Kidney tubule cell (primary cell): Measurements from ENCODE around the gene HSD17B14.
"Not testable (repeated sequence)": the region's sequence is repeated elsewhere in the genome, so short reads cannot be mapped to it uniquely, and the experiment has no call there.

ENCODE experiments used
- DNase-seq: peaks from one replicate; pipeline ENCODE4 v3.0.0-alpha.2; 2018; ENCODE audit warnings: low spot score

HSD17B14 gene

DNA sequence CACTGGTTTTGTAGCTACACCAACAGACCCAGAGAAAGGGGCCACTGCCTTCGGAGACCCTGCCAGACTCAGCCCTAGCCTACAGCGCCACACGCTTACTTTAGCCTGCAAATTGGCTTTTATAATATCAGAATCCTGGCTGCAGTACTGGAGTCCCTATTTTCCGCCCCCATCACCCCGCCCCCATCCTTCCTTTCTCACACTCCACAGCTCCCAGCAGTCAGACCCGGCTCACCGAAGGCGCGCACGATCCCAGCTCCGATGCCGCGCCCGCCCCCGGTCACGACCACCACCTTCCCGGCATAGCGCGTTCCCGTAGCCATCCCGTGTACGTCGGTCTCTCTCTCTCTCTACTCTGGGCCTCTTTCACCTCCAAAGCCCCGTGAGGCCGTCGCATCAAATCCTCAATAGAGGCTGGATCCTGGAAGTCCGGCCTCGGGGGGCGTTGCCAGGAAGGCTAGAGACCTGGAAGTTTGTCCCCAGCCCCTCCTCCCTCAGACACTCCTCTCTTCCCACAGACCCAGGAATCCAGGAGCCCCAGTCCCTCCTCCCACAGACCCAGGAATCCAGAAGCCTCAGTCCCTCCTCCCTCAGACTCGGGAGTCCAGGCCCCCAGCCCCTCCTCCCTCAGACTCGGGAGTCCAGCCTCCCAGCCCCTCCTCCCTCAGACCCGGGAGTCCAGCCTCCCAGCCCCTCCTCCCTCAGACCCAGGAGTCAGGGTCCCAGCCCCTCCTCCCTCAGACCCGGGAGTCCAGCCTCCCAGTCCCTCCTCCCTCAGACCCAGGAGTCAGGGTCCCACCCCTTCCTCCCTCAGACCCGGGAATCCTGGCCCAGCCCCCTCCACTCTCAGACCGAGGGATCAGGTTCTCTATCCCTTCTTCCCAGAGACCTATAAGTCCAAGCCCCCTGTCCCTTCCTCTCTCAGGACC, at the start of gene HSD17B14:
Gene HSD17B14 (minus strand): TSS at position 403 of the 929 bp plus-strand sequence. CDS start 80 bp downstream, at position 323.
- DNase-seq, result no peak

DNA sequence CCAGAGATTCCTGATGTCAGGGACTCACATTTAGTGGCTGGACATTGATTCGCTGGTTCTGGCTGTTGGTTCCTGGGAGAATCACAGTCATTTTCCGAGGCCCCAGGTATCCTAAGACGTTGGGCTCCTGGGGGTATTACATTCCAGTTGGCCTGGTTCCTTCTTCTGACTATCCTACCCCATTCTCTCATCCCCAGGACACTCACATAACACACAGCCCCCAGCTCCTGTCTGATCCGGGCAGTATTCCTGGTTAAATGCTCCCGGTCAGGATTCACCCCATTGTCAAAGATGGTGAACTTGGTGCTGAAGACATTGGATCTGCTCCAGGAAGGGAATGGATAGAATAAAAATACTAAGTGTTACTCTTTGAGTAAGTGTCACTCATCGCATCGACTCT, 47.4 kb upstream of the HSD17B14 start:
- no peak for DNase-seq

DNA sequence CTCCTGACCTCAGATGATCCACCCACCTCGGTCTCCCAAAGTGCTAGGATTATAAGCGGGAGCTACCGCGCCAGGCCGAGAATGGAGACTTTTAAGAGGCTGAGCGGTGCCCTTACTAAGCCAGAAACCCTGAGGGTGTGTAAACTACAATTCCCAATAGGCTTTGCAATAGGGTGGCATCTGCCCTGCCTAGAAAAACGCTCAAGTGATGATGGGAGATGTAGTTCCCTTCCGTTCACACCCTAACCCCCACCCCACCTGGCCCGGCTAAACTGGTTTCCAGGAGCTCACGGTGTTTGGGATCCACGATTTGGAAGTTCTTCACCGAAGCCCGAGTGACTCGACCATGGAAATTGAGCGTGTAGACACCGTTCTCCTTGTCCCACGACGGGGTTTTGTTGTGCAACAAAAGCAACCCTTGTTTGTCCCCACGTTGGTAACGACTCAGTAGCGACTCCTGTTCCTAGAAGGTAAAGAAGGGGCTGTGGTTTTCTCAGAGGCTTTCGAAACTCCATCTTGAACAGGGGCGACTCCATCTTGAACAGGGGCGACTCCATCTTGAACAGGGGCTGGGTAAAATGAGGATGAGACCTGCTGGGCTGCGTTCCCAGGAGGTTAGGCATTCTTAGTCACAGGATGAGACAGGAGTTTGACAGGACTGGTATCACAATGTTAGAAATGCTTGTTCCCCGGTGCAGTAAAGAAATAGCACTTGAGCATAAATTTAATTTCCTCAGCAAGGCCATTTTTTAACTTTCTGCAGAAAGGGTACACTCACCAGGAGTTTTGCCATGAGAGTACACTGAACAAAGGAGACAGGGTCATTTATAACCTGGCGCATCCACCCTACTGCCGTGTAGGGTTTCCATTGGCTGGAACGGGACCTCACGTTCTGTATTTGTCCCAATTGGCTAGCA, 45.7 kb upstream of the HSD17B14 start:
- DNase-seq, result no peak

- DNase-seq, result not testable (repeated sequence)
Measured at GRCh38 chr19:48879696-48880095, 43.4 kb upstream of the HSD17B14 start.

DNA sequence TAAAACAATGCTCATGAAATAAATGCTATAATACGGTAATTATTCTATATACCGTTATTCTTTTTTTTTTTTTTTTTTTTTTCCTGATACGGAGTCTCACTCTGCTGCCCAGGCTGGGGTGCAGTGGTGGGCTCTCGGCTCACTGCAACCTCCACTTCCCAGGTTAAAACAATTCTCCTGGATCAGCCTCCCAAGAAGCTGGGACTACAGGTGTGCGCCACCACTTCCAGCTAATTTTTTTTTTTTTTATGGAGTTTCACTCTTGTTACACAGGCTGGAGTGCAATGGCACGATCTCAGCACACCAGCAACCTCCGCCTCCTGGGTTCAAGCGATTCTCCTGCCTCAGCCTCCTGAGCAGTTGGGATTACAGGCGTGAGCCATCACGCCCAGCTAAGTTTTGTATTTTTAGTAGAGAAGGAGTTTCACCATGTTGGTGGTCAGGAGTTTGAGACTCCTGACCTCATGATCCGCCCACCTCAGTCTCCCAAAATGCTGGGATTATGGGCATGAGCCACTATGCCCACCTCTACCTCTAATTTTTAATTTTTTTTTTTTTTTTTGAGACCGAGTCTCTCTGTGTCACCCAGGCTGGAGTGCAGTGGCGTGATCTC, 42.8 kb upstream of the HSD17B14 start:
- DNase-seq, result no peak

DNA sequence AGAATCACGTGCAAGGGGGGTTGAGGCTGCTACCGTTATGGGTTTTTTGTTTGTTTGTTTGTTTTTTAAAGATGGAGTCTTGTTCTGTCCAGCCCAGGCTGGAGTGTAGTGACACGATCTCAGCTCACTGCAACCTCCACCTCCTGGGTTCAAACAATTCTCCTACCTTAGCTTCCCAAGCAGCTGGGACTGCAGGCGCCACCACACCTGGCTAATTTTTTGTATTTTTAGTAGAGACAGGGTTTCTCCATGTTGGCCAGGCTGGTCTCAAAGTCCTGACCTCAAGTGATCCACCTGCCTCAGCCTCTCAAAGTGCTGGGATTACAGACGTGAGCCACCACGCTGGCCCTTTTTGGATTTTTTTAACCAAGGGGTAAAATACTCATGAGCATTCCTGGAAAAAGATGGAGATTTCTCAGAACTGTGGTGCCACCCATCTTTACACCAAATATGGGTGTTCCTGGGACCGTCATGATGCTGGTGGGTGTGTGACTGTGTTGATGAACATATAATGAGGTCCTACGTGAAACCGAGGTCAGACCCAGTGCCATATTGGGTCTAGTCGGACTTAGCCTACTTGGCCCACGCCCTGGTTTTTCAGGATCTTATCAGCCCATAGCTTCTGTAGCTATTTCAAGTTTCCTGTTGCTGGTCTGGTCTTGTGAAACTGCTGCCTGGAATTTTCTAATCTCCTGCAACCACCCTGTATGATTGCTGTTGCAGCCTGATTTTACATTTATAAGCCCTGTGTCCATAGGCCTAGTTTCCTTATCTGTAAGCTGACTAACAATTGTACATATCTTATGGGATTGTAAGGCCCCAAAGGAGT, 42.1 kb upstream of the HSD17B14 start:
- no peak for DNase-seq

- DNase-seq, result no peak
Measured at GRCh38 chr19:48877855-48878195, 41.5 kb upstream of the HSD17B14 start.

- peak; percentile 61 for DNase-seq
Measured at GRCh38 chr19:48876043-48876981, 40.0 kb upstream of the HSD17B14 start.

DNA sequence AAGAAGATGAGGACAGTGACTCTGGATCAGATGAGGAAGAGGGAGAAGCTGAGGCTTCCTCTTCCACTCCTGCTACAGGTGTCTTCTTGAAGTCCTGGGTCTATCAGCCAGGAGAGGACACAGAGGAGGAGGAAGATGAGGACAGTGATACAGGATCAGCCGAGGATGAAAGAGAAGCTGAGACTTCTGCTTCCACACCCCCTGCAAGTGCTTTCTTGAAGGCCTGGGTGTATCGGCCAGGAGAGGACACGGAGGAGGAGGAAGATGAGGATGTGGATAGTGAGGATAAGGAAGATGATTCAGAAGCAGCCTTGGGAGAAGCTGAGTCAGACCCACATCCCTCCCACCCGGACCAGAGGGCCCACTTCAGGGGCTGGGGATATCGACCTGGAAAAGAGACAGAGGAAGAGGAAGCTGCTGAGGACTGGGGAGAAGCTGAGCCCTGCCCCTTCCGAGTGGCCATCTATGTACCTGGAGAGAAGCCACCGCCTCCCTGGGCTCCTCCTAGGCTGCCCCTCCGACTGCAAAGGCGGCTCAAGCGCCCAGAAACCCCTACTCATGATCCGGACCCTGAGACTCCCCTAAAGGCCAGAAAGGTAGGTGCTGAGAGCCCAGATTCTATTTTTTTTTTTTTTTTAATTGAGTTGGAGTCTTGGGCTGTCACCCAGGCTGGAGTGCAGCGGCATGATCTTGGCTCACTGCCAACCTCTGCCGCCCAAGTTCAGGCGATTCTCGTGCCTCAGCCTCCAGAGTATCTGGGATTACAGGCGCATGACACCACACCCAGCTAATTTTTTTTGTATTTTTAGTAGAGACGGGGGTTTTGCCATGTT, 38.2 kb upstream of the HSD17B14 start:
- DNase-seq, result peak; percentile 85

DNA sequence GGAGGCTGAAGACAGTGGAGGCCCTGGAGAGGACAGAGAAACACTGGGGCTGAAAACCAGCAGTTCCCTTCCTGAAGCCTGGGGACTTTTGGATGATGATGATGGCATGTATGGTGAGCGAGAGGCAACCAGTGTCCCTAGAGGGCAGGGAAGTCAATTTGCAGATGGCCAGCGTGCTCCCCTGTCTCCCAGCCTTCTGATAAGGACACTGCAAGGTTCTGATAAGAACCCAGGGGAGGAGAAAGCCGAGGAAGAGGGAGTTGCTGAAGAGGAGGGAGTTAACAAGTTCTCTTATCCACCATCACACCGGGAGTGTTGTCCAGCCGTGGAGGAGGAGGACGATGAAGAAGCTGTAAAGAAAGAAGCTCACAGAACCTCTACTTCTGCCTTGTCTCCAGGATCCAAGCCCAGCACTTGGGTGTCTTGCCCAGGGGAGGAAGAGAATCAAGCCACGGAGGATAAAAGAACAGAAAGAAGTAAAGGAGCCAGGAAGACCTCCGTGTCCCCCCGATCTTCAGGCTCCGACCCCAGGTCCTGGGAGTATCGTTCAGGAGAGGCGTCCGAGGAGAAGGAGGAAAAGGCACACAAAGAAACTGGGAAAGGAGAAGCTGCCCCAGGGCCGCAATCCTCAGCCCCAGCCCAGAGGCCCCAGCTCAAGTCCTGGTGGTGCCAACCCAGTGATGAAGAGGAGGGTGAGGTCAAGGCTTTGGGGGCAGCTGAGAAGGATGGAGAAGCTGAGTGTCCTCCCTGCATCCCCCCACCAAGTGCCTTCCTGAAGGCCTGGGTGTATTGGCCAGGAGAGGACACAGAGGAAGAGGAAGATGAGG, 37.4 kb upstream of the HSD17B14 start:
- peak; percentile 41 for DNase-seq

DNA sequence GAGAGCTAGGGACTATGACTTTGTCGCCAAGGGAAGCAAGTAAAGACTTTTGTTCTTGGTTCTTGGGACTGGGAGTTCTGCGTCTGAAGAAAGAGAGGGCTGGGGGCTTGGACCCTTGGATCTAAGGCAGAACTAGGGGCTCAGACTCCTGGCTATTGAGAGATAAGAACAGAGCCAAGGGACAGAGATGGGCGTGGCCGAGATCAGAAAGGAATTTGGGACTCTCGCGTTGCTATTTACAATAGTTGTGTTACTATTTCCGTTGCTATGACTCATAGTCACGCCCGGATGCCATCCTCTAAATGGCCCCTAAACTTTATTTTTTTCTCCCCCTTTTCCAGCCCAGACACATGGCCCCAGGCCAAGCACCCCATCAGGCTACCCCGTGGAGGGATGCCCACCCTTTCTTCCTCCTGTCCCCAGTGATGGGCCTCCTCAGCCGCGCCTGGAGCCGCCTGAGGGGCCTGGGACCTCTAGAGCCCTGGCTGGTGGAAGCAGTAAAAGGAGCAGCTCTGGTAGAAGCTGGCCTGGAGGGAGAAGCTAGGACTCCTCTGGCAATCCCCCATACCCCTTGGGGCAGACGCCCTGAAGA, 36.7 kb upstream of the HSD17B14 start:
- peak; percentile 94 for DNase-seq

DNA sequence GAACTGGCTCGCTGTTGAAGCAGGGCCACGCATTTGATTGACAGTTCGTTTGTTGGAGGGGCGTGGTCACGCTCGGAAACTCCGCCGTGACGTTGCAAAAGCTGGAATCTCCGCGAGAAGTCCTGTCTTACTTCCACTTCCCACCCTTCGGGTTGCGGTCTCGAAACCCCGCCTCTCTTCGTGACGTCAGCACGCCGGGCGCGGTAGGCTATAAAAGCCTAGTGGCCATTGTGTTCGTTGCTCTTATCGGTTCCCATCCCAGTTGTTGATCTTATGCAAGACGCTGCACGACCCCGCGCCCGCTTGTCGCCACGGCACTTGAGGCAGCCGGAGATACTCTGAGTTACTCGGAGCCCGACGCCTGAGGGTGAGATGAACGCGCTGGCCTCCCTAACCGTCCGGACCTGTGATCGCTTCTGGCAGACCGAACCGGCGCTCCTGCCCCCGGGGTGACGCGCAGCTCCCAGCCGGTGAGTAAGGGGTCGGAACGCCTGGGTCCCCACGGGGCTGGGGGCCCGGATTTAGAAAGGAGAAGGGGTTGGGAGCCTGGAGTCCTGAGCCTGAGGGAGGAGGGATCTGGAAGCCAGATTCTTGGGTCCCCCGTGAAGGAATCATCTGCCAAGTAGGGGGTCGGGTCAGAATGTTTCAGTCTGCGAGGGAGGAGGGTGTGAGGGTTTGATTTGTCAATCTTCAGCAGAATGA, 36.0 kb upstream of the HSD17B14 start, which contains the start of gene PPP1R15A:
Gene PPP1R15A (plus strand): TSS at position 240 of the 702 bp plus-strand sequence. CDS start 813 bp downstream, outside the sequence.
- peak; percentile 99 for DNase-seq

DNA sequence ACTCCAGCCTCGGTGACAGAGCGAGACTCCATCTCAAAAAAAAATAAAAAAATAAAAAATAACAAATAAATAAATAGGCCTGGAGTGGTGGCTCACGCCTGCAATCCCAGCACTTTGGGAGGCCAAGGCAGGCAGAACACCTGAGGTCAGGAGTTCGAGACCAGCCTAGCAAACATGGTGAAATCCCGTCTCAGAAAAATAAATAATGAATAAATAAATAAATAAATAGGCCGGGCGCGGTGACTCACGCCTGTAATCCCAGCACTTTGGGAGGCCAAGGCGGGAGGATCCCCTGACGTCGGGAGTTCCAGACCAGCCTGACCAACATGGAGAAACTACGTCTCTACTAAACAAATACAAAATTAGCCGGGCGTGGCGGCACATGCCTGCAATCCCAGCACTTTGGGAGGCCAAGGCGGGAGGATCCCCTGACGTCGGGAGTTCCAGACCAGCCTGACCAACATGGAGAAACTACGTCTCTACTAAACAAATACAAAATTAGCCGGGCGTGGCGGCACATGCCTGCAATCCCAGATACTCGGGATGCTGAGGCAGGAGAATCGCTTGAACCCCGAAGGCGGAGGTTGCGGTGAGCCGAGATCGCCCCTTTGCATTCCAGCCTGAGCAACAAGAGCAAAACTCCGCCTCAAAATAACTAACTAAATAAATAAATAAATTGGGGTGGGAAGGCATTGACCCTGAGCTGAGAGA, 35.3 kb upstream of the HSD17B14 start:
- DNase-seq, result not testable (repeated sequence)

DNA sequence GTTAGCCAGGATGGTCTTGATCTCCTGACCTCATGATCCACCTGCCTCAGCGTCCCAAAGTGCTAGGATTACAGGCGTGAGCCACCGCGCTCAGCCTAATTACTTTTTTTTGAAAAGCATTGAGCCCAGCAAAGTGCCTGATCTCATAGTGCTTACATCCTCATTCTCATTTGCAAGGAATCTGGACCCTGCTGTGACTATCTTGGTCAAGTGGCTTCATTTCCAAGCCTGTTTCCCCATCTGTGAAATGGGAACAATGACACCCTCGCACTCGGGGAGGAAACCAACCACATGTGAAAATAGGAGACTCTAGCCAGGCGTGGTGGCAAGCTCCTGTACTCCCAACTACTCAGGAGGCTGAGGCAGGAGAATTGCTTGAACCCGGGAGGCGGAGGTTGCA, 33.8 kb upstream of the HSD17B14 start:
- DNase-seq, result peak; percentile 50

DNA sequence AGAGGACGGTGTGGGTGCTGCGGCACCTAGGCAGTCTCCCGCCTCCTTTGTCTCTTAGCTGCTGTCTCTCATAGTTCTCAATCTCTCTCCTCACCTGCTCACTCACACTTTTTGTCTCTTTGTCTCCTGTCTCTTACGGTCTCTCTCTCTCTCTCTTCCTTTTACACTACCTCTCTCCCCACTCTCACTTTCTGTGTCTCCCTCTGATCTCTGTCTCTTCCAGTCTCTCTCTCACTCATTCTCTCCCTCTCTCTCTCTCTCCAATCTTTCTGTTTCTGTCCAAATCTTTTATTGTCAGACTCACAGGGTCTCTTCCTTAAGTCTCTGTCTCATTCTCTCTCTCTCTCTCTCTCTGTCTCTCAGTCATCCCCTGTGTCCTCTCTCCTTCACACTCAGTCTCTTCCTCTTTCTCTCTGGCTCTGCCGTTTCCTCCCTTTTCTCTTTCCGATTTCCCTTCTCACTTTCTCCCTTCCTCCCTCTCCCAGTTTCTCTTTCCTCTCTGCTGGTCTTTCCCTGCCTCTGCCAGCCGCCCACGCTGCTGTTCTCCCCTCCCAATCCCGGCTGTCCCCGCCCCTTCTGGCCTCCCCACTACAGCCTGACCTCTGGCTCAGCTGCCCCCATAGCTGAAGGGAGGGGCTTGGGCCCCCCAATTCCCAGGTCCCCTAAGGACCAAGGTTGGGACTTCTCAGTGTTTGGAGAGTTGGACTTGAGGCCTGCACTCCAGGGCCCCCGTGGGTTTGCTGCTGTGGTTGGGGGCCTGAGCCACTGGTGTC, 32.0 kb upstream of the HSD17B14 start, which contains the start of gene PLEKHA4:
Gene PLEKHA4 (minus strand): TSS at position 504 of the 773 bp plus-strand sequence. CDS start 997 bp downstream, outside the sequence.
- peak; percentile 56 for DNase-seq

GRCh38 chr19:48867746-48868113, 31.4 kb upstream of the HSD17B14 start:
- no peak for DNase-seq
